C4-2B (cell line): ENCODE measurements around the gene CTH.
"Not testable (repeated sequence)": the region's sequence is repeated elsewhere in the genome, so short reads cannot be mapped to it uniquely, and the experiment has no call there.

ENCODE experiments used
- ZFX ChIP-seq: fragments of 450-650 bp; IDR thresholded peaks from 2 replicates; pipeline ENCODE4 v1.6.1; 2017
- TF ChIP-seq, protein P1 (sequence below): fragments of 450-650 bp; conservative IDR thresholded peaks from 2 replicates; pipeline ENCODE4 v1.5.1; 2017; ENCODE audit warnings: mild to moderate bottlenecking

DNA sequence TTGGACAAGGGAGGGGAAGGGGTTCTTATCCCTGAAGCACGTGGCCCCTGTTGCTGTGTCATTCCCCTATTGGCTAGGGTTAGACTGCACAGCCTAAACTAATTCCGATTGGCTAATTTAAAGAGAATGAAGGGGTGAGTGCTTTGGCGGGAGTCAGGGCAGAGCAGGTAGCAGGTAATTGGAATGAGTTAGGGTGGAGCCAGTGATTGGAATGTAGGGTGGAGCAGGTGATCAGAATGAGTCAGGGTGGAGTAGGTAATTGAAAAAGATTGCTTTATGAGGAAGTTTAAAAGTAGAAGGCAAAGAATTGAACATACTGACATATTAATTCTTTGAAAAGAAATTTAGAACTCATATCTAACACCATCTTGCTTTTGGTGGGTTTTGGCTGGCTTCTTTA is 44.1 kb upstream of the CTH start:
- TF ChIP-seq, protein P1, sequence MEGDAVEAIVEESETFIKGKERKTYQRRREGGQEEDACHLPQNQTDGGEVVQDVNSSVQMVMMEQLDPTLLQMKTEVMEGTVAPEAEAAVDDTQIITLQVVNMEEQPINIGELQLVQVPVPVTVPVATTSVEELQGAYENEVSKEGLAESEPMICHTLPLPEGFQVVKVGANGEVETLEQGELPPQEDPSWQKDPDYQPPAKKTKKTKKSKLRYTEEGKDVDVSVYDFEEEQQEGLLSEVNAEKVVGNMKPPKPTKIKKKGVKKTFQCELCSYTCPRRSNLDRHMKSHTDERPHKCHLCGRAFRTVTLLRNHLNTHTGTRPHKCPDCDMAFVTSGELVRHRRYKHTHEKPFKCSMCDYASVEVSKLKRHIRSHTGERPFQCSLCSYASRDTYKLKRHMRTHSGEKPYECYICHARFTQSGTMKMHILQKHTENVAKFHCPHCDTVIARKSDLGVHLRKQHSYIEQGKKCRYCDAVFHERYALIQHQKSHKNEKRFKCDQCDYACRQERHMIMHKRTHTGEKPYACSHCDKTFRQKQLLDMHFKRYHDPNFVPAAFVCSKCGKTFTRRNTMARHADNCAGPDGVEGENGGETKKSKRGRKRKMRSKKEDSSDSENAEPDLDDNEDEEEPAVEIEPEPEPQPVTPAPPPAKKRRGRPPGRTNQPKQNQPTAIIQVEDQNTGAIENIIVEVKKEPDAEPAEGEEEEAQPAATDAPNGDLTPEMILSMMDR: not testable (repeated sequence)
- not testable (repeated sequence) for TF ChIP-seq ZFX
